Breast epithelium (tissue), 4 donors: ENCODE data around the gene PELI3. TPM values are rescaled to one million over a fixed set of nuclear protein-coding genes. Genes with fewer than 3 reads are reported as not detected.

Experiments
- DNase-seq, 2 donors: peaks; one replicate each; pipeline ENCODE4 v3.0.0-alpha.2; 2019; ENCODE audit warnings: low spot score in 2 of 2
- H3K27ac ChIP-seq, 2 donors: fragments of 200-600 bp; sonication (generic) in 1 of 2; one replicate each; pipeline ENCODE4 v1.5.1; 2016 to 2019; ENCODE audit warnings: mild to moderate bottlenecking in 1 of 2
- H3K27me3 ChIP-seq, 2 donors: fragments of 200-600 bp; sonication (generic) in 1 of 2; one replicate each; pipeline versions ENCODE4 v1.5.1 to v1.6.0; 2017 to 2019; ENCODE audit warnings: control low read depth in 1 of 2, mild to moderate bottlenecking in 1 of 2
- H3K36me3 ChIP-seq: fragments of 200-600 bp; one replicate; pipeline ENCODE4 v1.5.1; 2019
- H3K4me1 ChIP-seq, 2 donors: fragments of 200-600 bp; sonication (generic); one replicate each; pipeline ENCODE4 v1.5.1; 2016 to 2019; ENCODE audit warnings: control low read depth in 1 of 2
- H3K4me3 ChIP-seq, 3 donors: fragments of 200-600 bp; sonication (generic); 1 replicate in 2 of 3; 2 replicates in 1 of 3; pipeline ENCODE4 v1.5.1; 2016 to 2019; ENCODE audit warnings: mild to moderate bottlenecking in 3 of 3, moderate library complexity in 2 of 3
- H3K9me3 ChIP-seq, 2 donors: fragments of 200-600 bp; sonication (generic) in 1 of 2; one replicate each; pipeline ENCODE4 v1.5.1; 2016 to 2019; ENCODE audit warnings: control low read depth in 1 of 2
- POLR2A ChIP-seq: fragments of 450-650 bp; IDR thresholded peaks from one replicate; pipeline ENCODE4 v1.6.1; 2016; ENCODE audit warnings: antibody characterized with exemption, mild to moderate bottlenecking, moderate library complexity
- POLR2AphosphoS5 ChIP-seq, 3 donors: sonication (generic); formaldehyde crosslinking; IDR thresholded peaks; one replicate each; pipeline ENCODE4 v1.6.1; 2017; ENCODE audit warnings: antibody characterized with exemption in 3 of 3
- intact Hi-C: fragments of 100-400 bp; cut with DNase I; formaldehyde crosslinking; loops from one replicate; pipeline ENCODE4 v1.15.1; 2023; ENCODE audit warnings: low total_unique reads
- total RNA-seq, 3 donors: library from RNA; depleted of rRNA; stranded (reverse); fragments of >200 nt; gene quantifications; one replicate each; pipeline ENCODE4 v1.1.0, GENCODE V29; 2016
- TF ChIP-seq, protein P1 (sequence below), 3 donors: fragments of 450-650 bp; IDR thresholded peaks; one replicate each; pipeline ENCODE4 v1.5.1; 2016 to 2017; ENCODE audit warnings: antibody characterized with exemption in 3 of 3, mild to moderate bottlenecking in 3 of 3, moderate library complexity in 3 of 3

PELI3 gene
- total RNA-seq, 3 donors from 2014 or later, result 16.0 to 20.0 (median 18.6) TPM

DNA sequence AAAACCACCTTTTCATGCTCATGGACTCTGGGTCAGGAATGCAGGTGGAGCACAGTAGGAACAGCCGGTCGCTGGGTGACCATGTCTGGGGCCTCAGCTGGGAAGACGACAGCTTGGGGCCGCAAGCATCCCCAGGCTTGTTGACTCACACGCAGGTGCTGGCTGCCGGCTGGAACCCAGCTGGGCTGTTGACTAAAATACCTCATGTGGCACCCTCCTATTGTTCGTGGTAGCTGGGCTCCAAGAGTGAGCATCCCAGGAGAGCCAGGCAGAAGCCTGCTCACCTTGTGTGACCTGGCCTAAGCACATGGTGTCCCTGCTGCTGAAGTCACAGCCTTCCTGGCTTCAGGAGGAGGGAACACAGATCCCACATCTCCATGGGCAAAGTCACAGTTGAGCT, 22.9 kb downstream of the PELI3 start:
- H3K4me3 ChIP-seq, result no peak overlapping the region
- TF ChIP-seq POLR2AphosphoS5 (IDR thresholded peaks at IDR 0.05) (no peak), POLR2A (no peak)
- TF ChIP-seq, protein P1, sequence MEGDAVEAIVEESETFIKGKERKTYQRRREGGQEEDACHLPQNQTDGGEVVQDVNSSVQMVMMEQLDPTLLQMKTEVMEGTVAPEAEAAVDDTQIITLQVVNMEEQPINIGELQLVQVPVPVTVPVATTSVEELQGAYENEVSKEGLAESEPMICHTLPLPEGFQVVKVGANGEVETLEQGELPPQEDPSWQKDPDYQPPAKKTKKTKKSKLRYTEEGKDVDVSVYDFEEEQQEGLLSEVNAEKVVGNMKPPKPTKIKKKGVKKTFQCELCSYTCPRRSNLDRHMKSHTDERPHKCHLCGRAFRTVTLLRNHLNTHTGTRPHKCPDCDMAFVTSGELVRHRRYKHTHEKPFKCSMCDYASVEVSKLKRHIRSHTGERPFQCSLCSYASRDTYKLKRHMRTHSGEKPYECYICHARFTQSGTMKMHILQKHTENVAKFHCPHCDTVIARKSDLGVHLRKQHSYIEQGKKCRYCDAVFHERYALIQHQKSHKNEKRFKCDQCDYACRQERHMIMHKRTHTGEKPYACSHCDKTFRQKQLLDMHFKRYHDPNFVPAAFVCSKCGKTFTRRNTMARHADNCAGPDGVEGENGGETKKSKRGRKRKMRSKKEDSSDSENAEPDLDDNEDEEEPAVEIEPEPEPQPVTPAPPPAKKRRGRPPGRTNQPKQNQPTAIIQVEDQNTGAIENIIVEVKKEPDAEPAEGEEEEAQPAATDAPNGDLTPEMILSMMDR (IDR thresholded peaks at IDR 0.05), result no peak
- no peak for DNase-seq
- no peaks in the 10 kb centered on the region for H3K36me3 ChIP-seq
- H3K4me1 ChIP-seq, result no peaks in the 10 kb centered on the region
- intact Hi-C loops, result loop anchor here (5.0 kb wide), 1 partner anchor 97 kb away; no protein-coding TSS in a partner anchor
- H3K27ac ChIP-seq, result no peak overlapping the region
- H3K27me3 ChIP-seq, result no peaks in the 10 kb centered on the region
- H3K9me3 ChIP-seq, result no peaks in the 10 kb centered on the region

DNA sequence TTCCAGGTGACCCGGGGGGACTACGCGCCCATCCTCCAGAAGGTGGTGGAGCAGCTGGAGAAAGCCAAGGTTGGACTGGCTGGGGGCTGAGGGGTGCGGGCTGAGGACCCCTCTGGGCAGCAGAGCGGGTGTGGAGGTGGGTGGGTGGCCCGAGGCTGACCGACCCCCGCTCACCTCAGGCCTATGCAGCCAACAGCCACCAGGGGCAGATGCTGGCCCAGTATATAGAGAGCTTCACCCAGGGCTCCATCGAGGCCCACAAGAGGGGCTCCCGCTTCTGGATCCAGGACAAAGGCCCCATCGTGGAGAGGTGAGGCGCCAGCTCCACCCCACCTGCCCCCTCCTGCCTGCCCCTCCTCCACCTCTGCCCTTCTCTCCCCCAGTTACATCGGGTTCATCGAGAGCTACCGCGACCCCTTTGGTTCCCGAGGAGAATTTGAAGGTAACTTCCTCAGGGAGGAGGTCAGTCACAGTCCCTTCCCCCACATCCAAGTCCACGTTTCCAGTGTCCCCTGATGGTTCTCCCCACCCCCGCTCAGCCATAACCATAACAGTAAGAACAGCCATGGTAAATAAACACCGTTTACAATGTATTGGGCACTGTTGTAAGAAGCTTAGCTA, 24.7 kb downstream of the PELI3 start:
- TF ChIP-seq POLR2AphosphoS5 (IDR thresholded peaks at IDR 0.05) (no peak), POLR2A (no peak)
- TF ChIP-seq, protein P1 (IDR thresholded peaks at IDR 0.05), result no peak
- no peaks in the 10 kb centered on the region for H3K27me3 ChIP-seq
- no peak overlapping the region for H3K27ac ChIP-seq
- H3K4me1 ChIP-seq, result no peaks in the 10 kb centered on the region
- H3K36me3 ChIP-seq, result no peaks in the 10 kb centered on the region
- no peak for DNase-seq
- H3K4me3 ChIP-seq, result no peak overlapping the region
- H3K9me3 ChIP-seq, result no peaks in the 10 kb centered on the region
- intact Hi-C loops, result loop anchor here (5.0 kb wide), 1 partner anchor 99 kb away; no protein-coding TSS in a partner anchor

DNA sequence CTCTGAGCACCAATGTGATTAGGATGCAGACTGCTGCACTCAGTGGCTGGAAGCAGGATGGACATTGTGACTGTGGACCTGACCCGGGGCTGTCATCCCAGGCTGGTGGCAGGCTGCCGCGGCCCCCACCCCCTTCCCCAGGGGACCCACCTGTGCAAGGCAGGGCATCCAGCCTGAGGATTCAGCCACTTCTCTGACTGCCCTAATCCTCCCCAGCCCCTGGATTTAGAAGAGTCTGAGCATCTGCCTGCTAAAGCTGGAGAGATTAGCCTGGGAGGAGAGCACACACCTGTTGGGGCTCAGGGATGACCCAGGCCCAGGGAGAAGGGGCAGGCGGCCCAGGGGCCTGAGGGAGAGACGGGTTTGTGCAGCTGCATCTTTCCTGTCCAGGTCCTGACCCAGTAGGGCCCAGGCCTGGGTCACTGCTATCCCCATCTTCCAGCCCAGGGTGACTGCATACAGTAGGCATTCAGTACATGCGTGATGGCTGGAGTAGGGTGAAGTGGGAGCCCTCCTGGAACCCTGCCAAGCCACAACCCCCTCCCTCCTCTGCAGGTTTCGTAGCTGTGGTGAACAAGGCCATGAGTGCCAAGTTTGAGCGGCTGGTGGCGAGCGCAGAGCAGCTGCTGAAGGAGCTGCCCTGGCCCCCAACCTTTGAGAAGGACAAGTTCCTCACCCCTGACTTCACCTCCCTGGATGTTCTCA, 25.6 kb downstream of the PELI3 start:
- Histone ChIP-seq H3K36me3 (no peaks in the 10 kb centered on the region), H3K4me3 (no peak overlapping the region), H3K9me3 (no peaks in the 10 kb centered on the region), H3K4me1 (no peaks in the 10 kb centered on the region), H3K27me3 (no peaks in the 10 kb centered on the region), H3K27ac (no peak overlapping the region)
- TF ChIP-seq POLR2AphosphoS5 (IDR thresholded peaks at IDR 0.05), result no peak
- TF ChIP-seq, protein P1 (IDR thresholded peaks at IDR 0.05), result no peak
- no peak for TF ChIP-seq POLR2A
- intact Hi-C loops, result loop anchor here (5.0 kb wide), 1 partner anchor 100 kb away; no protein-coding TSS in a partner anchor
- DNase-seq, result no peak

DNA sequence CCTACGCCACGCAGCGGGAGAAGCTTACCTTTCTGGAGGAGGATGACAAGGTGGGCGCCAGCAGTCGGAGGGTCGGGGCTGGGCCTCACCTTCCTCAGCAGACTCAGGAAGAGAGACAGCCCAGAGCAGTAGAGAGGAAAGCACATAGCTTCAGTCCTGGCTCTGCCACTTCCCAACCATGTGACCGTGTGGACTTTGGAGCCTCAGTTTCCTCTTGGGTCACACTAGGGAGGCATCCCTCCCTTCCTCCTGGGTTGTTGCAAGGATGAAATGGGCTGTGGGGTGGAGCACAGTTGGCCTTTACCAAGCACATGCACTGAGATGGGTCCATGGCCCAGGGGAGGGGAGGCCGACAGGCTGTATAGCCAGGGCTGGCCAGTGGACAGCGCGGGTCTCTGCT, 26.4 kb downstream of the PELI3 start:
- TF ChIP-seq POLR2AphosphoS5 (IDR thresholded peaks at IDR 0.05), result no peak
- TF ChIP-seq POLR2A, result no peak
- TF ChIP-seq, protein P1 (IDR thresholded peaks at IDR 0.05), result no peak
- intact Hi-C loops, result loop anchor here (5.0 kb wide), 1 partner anchor 101 kb away; no protein-coding TSS in a partner anchor

DNA sequence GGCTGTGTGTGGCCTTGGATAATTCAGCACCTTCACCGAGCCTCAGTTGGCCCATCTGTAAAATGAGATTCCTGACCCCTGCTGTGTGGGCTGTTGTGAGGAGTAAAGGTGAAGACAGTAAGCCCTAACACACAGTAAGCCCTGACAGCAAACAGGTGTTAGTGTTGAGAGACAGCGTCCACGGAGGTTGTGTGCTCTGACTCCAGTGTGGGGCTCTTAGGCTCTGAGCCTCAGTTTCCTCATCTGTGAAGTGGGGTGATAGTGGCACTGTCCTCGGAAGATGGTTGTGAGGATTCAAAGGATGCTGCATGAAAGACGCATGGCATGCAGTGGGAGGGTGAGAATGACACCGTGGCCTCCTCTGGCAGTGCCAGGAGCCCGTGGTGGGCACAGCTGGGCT, 27.8 kb downstream of the PELI3 start:
- DNase-seq, result no peak
- Histone ChIP-seq H3K4me1 (no peaks in the 10 kb centered on the region), H3K27me3 (no peaks in the 10 kb centered on the region), H3K9me3 (no peaks in the 10 kb centered on the region), H3K27ac (no peak overlapping the region), H3K4me3 (no peak overlapping the region), H3K36me3 (no peaks in the 10 kb centered on the region)
- TF ChIP-seq, protein P1 (IDR thresholded peaks at IDR 0.05), result no peak
- intact Hi-C loops, result loop anchor here (5.0 kb wide), 1 partner anchor 102 kb away; no protein-coding TSS in a partner anchor

More for the DNA sequence above, 26.4 kb downstream of the PELI3 start:
- no peaks in the 10 kb centered on the region for H3K36me3 ChIP-seq
- H3K4me1 ChIP-seq, result no peaks in the 10 kb centered on the region
- H3K9me3 ChIP-seq, result no peaks in the 10 kb centered on the region
- H3K4me3 ChIP-seq, result no peak overlapping the region
- H3K27ac ChIP-seq, result no peak overlapping the region
- DNase-seq, result no peak
- H3K27me3 ChIP-seq, result no peaks in the 10 kb centered on the region
